ENCODE results near the gene SLC22A14.
"Not testable (repeated sequence)": the region's sequence is repeated elsewhere in the genome, so short reads cannot be mapped to it uniquely, and the experiment has no call there.

Gene SLC22A14, protein sequence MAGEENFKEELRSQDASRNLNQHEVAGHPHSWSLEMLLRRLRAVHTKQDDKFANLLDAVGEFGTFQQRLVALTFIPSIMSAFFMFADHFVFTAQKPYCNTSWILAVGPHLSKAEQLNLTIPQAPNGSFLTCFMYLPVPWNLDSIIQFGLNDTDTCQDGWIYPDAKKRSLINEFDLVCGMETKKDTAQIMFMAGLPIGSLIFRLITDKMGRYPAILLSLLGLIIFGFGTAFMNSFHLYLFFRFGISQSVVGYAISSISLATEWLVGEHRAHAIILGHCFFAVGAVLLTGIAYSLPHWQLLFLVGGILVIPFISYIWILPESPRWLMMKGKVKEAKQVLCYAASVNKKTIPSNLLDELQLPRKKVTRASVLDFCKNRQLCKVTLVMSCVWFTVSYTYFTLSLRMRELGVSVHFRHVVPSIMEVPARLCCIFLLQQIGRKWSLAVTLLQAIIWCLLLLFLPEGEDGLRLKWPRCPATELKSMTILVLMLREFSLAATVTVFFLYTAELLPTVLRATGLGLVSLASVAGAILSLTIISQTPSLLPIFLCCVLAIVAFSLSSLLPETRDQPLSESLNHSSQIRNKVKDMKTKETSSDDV

DNA sequence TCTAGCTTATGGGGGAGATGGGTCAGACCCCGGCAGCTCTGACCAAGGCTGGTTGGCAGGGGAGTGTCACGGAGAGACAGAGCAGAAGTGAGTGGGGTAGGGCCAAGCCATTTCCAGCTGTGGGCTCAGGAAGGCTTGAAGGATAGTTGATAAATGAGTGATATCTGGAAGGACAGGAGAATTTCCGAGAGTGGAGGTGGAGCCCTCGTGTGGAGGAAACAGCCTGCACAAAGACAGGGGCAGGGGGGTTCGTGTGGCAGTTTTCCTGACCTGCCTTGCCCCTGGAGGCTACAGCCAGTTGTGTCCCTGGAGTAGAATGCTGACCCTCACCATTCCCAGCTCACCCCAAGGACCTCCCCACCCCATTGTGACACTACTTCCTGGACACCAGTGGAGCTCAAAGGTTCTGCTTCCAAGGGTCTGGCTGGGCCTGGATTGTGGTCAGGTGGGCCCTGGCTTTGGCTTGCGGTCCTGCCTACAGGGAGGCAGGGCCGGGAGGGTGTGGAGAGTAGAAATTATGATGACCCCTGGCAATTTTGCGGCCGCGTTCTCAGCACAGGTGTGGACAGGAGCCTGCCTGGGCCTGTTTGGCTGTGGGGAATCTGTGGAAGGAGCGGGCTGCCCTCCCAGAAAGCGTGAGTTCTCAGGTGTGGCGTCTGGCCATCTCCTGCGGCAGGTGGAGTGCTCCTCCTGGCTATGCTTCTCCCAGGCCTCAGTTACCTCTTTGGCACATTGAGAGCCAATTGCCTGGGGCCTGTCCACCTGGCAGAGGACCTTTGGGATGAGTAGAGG, at the start of gene SLC22A14:
Gene SLC22A14 (plus strand): TSS at position 400 of the 792 bp plus-strand sequence. CDS start 23,733 bp downstream, outside the sequence.
- DNase-seq (ENCODE audit: low spot score): no peak

GRCh38 chr3:38232701-38233100, 49.4 kb upstream of the SLC22A14 start:
- no peak for DNase-seq (ENCODE audit: low spot score)

GRCh38 chr3:38235466-38235865, 46.6 kb upstream of the SLC22A14 start:
- DNase-seq (ENCODE audit: low spot score): peak; percentile 52

DNA sequence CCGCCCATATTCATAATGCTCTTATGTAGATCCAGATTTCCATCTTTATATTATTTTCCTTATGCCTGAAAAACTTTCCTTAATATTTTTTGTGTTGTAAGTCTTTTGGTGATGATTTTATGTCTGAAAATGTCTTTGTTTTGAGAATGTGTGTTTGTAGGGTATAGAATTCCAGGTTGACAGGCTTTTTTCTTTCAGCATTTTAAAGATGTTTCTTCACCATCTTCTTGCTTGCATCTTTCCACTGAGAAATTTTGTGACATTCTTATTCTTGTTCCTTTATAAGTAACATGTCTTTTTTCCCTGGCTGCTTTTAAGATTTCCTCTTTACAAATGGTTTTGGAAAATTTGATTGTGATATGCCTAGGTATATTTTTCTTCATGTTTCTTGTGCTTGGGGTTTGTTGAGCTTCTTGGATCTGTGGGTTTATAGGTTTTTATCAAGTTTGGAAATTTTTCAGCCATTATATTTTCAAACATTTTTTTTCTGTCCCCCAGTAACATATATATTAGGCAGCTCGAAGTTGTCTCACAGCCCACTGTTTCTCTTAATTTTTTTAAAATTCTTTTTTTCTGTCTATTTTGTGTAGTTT, 43.6 kb upstream of the SLC22A14 start:
- no peak for DNase-seq (ENCODE audit: low spot score)

- not testable (repeated sequence) for DNase-seq (ENCODE audit: low spot score)
Observed at GRCh38 chr3:38242812-38243211, 39.3 kb upstream of the SLC22A14 start.

DNA sequence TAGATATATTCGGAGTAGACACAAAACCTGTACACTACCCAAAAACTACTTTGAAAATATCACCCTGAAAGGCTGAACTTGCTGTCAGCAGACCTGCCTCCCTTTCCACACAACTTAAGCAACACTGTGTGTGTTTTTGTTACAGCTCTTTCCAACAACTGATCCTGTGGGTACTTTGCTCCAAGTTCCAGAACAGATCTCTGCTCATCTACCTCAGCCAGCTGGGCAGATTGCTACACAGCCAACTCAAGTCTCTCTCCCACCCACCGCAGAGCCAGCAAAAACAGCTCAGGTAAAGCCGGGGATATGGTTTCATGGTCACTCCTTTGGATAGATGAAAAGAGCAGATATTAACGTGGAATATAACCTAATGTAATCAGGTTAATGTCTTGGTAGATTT, 36.2 kb upstream of the SLC22A14 start:
- DNase-seq (ENCODE audit: low spot score): no peak

GRCh38 chr3:38247366-38248035, 34.6 kb upstream of the SLC22A14 start:
- DNase-seq (ENCODE audit: low spot score): peak; percentile 90

- DNase-seq (ENCODE audit: low spot score): no peak
Observed at GRCh38 chr3:38250198-38250597, 31.9 kb upstream of the SLC22A14 start.

GRCh38 chr3:38251197-38251596, 30.9 kb upstream of the SLC22A14 start:
- no peak for DNase-seq (ENCODE audit: low spot score)

GRCh38 chr3:38253704-38254103, 28.4 kb upstream of the SLC22A14 start:
- no peak for DNase-seq (ENCODE audit: low spot score)

GRCh38 chr3:38254872-38255271, 27.2 kb upstream of the SLC22A14 start:
- peak; percentile 16 for DNase-seq (ENCODE audit: low spot score)

- DNase-seq (ENCODE audit: low spot score): no peak
Observed at GRCh38 chr3:38255627-38256026, 26.5 kb upstream of the SLC22A14 start.

DNA sequence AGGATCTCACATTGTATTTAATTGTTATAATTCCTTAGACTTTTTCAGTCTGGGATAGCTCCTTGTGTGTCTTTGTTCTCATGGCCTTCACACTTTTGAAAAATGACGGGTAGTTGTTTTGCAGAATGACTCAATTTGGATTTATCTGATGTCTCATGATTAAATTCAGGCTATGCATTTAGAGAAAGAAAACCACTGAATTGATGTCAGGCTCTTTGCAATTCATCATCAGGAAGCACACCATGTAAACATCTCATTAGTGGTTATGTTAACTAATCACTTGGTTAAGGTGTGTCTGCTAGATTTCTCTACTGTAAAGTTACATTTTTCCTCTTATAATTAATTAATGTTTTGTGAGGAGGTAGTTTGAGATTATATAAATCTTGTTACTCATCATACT, 24.5 kb upstream of the SLC22A14 start:
- DNase-seq (ENCODE audit: low spot score): no peak

DNA sequence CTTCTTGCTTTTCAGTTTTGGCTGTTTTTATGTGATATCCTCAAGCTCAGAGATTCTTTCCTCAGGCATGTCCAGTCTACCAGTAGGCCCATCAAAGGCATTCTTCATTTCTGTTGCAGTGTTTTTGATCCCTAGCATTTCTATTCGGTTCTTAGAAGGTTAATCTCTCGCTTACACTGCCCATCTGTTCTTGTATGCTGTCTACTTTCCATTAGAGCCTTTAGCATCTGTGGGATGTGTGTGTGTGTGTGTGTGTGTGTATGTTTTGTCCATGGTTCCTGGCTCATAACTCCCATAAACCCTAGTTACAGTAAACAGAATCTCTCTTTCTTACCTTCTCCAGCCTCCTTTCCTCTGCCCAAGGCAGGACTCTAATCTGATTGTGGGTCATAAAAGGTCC, 21.6 kb upstream of the SLC22A14 start:
- DNase-seq (ENCODE audit: low spot score): no peak

DNA sequence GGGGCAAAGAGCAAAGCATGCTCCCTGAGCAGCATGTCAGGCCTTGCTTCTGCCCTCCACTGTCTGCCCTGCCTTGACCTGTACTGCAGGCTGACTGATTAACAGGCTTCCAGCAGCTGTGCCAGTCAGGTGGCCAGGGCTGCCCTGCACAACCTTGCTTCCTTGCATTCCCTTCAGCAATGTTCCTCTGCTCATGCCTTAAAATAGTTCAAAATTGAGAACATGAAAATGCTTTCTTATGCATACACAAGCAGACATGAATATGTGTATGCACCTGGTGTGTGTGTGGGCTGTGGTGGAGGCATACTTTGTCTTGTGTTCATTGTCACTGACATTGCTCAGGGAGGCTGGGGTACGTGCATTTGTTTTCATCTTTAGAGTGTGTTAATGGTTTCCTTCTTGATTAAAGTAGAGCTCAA, 17.7 kb upstream of the SLC22A14 start:
- no peak for DNase-seq (ENCODE audit: low spot score)

- DNase-seq (ENCODE audit: low spot score): no peak
Observed at GRCh38 chr3:38264779-38265178, 17.3 kb upstream of the SLC22A14 start.

GRCh38 chr3:38265604-38266307, 16.3 kb upstream of the SLC22A14 start, which contains the start of gene SLC22A13:
SLC22A13 (plus strand) TSS chr3:38265812; CDS start chr3:38265861, 49 bp downstream.
- no peak for DNase-seq (ENCODE audit: low spot score)

DNA sequence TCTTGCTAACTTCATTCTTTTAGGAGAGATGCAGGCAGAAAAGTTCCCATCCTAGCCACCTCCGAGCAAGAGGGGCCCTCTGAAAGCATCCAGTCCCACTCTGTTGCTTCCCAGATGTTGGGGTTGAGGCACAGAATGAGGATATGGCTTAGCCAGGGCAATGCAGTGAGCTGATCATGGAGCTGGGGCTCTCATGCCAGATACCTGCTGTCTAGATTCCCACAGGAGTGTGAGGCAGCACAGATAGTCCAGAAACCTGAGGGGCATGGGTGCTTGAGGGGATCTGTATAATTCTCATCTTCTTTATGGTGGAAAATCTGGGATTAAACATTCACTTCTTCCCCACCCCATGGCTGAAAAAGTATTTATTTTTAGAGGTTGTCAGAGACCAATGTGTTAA, 15.3 kb upstream of the SLC22A14 start:
- DNase-seq (ENCODE audit: low spot score): no peak

GRCh38 chr3:38267662-38268061, 14.4 kb upstream of the SLC22A14 start:
- no peak for DNase-seq (ENCODE audit: low spot score)

DNA sequence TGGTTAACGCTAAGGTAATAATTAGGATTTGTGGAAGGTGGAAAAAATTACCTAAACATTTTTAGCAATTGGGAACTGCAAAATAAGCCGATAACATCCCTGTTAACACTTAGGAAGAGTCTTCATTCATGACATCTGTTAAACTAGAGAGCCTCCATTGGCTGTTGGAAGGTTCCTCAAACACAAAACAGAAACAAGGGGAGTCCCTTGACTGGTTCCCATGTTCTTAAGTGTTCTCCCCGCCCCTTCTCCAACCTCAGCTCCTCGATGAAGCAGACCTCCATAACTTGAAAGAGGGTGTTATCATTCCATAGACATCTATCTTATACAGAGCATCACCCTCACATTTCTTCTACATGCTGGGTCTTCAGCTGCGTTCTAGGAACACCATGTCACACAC, 14.0 kb upstream of the SLC22A14 start:
- no peak for DNase-seq (ENCODE audit: low spot score)

DNA sequence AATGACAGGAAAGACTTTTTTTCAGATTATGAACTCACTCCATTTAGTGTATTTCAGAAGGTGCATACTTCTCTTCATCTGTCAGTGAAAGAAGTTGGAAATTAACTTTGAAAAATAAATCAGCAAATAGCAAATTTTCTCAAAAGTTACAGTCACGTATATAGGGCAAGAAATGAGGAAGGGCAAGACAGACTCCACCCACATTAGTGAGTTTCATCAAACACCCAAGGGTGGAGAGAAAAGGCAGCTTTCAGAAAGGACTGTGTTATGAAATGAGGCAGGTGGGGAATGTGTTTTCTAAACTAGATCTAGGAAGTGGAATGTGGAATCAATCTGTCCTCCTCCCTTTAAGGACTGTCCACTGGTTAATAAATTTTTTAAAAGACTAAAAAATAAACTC, 13.6 kb upstream of the SLC22A14 start:
- no peak for DNase-seq (ENCODE audit: low spot score)
